GM23338 (cell line): ENCODE data around the gene FNDC3A. TPM values are rescaled to one million over a fixed set of nuclear protein-coding genes. Genes with fewer than 3 reads are reported as not detected.

Experiments
- ATAC-seq: fragments of 200-7000 bp; cut with Tn5 transposase; 3 replicates; pipeline ENCODE4 v1.9.1; 2020
- DNase-seq: peaks from one replicate; pipeline ENCODE4 v3.0.0-alpha.2; 2015; ENCODE audit warnings: low spot score
- H2AFZ ChIP-seq: fragments of 200-600 bp; sonication (generic); 2 replicates; pipeline ENCODE4 v1.8.0; 2016; ENCODE audit warnings: antibody characterized with exemption, mild to moderate bottlenecking, moderate library complexity
- H3F3A ChIP-seq: fragments of 200-600 bp; sonication (generic); replicated peaks from 2 replicates; pipeline ENCODE4 v1.8.0; 2017; ENCODE audit warnings: antibody characterized with exemption, mixed run types, low read depth
- H3K27ac ChIP-seq: fragments of 200-600 bp; sonication (generic); 2 replicates; pipeline ENCODE4 v1.6.1; 2016; ENCODE audit warnings: low read depth
- H3K27me3 ChIP-seq: fragments of 200-600 bp; sonication (generic); 2 replicates; pipeline ENCODE4 v1.8.0; 2016; ENCODE audit warnings: mild to moderate bottlenecking, mixed run types, moderate library complexity; ENCODE audit not compliant: insufficient read depth
- H3K36me3 ChIP-seq: fragments of 200-600 bp; sonication (generic); 2 replicates; pipeline ENCODE4 v1.8.0; 2016; ENCODE audit warnings: mild to moderate bottlenecking; ENCODE audit not compliant: insufficient read depth
- H3K4me1 ChIP-seq: fragments of 200-600 bp; sonication (generic); 2 replicates; pipeline ENCODE4 v1.8.0; 2016; ENCODE audit warnings: mild to moderate bottlenecking, moderate library complexity; ENCODE audit not compliant: insufficient read depth
- H3K4me2 ChIP-seq: fragments of 200-600 bp; sonication (generic); 2 replicates; pipeline ENCODE4 v1.7.1; 2017; ENCODE audit warnings: mixed run types
- H3K4me3 ChIP-seq: fragments of 200-600 bp; sonication (generic); 2 replicates; pipeline ENCODE4 v1.6.1; 2016; ENCODE audit warnings: mixed run types
- H3K79me2 ChIP-seq: fragments of 200-600 bp; sonication (generic); replicated peaks from 2 replicates; pipeline ENCODE4 v1.8.0; 2017; ENCODE audit warnings: mild to moderate bottlenecking; ENCODE audit not compliant: insufficient read depth
- H3K9me2 ChIP-seq: fragments of 200-600 bp; sonication (generic); 2 replicates; pipeline ENCODE4 v1.8.0; 2017; ENCODE audit not compliant: insufficient read depth
- H4K20me1 ChIP-seq: fragments of 200-600 bp; sonication (generic); replicated peaks from 2 replicates; pipeline ENCODE4 v1.8.0; 2017; ENCODE audit warnings: mild to moderate bottlenecking; ENCODE audit not compliant: insufficient read depth
- H3K27ac Mint-ChIP-seq: 2 replicates; pipeline ENCODE4 v1.8.0; 2020; ENCODE audit warnings: inconsistent platforms, mild to moderate bottlenecking, moderate library complexity, mixed read lengths
- H3K27me3 Mint-ChIP-seq: 3 replicates; pipeline ENCODE4 v1.8.0; 2022; ENCODE audit warnings: low read depth, mild to moderate bottlenecking, moderate library complexity, mixed read lengths, inconsistent platforms; ENCODE audit not compliant: insufficient read depth, poor library complexity
- H3K36me3 Mint-ChIP-seq: 3 replicates; pipeline ENCODE4 v1.8.0; 2021; ENCODE audit warnings: low read depth, mild to moderate bottlenecking, inconsistent platforms, moderate library complexity, mixed read lengths
- H3K4me1 Mint-ChIP-seq: 3 replicates; pipeline ENCODE4 v1.8.0; 2020; ENCODE audit warnings: mild to moderate bottlenecking, inconsistent platforms, mixed read lengths
- H3K4me3 Mint-ChIP-seq: 3 replicates; pipeline ENCODE4 v1.8.0; 2021; ENCODE audit warnings: moderate library complexity, mild to moderate bottlenecking, inconsistent platforms, mixed read lengths
- H3K9me3 Mint-ChIP-seq: 3 replicates; pipeline ENCODE4 v1.8.0; 2020; ENCODE audit warnings: moderate library complexity, mild to moderate bottlenecking, inconsistent platforms, mixed read lengths
- CREB1 ChIP-seq: fragments of 250-450 bp; sonication (Bioruptor Pico); IDR thresholded peaks from 2 replicates; pipeline ENCODE4 v1.5.0; 2020; ENCODE audit warnings: low read depth, mild to moderate bottlenecking, moderate library complexity
- ETS1 ChIP-seq: IDR thresholded peaks from 2 replicates; pipeline ENCODE4 v1.6.1; 2016; ENCODE audit warnings: antibody characterized with exemption
- EZH2 ChIP-seq: fragments of 200-600 bp; sonication (generic); IDR thresholded peaks from one replicate; pipeline ENCODE4 v1.8.0; 2017; ENCODE audit warnings: antibody characterized with exemption, mild to moderate bottlenecking, low read depth; ENCODE audit not compliant: unreplicated experiment
- EZH2phosphoT487 ChIP-seq: fragments of 200-600 bp; sonication (generic); IDR thresholded peaks from one replicate; pipeline ENCODE4 v1.8.1; 2018; ENCODE audit warnings: antibody characterized with exemption; ENCODE audit not compliant: unreplicated experiment
- JUNB ChIP-seq: IDR thresholded peaks from one replicate; pipeline ENCODE4 v1.6.1; 2016; ENCODE audit warnings: antibody characterized with exemption; ENCODE audit not compliant: unreplicated experiment
- NANOG ChIP-seq: IDR thresholded peaks from 2 replicates; pipeline ENCODE4 v1.6.1; 2016; ENCODE audit warnings: antibody characterized with exemption, borderline replicate concordance
- POLR2AphosphoS5 ChIP-seq: IDR thresholded peaks from 2 replicates; pipeline ENCODE4 v1.6.1; 2016; ENCODE audit warnings: antibody characterized with exemption, low read depth
- REST ChIP-seq: IDR thresholded peaks from one replicate; pipeline ENCODE4 v1.6.1; 2018; ENCODE audit warnings: antibody characterized with exemption; ENCODE audit not compliant: unreplicated experiment
- STAT1 ChIP-seq: IDR thresholded peaks from one replicate; pipeline ENCODE4 v1.6.1; 2016; ENCODE audit warnings: antibody characterized with exemption; ENCODE audit not compliant: unreplicated experiment
- ZNF114 ChIP-seq: fragments of 250-450 bp; sonication (Bioruptor Pico); IDR thresholded peaks from 2 replicates; pipeline ENCODE4 v1.5.0; 2020; ENCODE audit warnings: mild to moderate bottlenecking, moderate library complexity
- ZNF331 ChIP-seq: fragments of 250-450 bp; sonication (Bioruptor Pico); IDR thresholded peaks from 2 replicates; pipeline ENCODE4 v1.5.0; 2020; ENCODE audit warnings: low read depth, mild to moderate bottlenecking, moderate library complexity
- polyA plus RNA-seq: library from polyadenylated mRNA; unstranded; fragments of >200 nt; fragmentation: Nextera tagmentation; extraction: Ambion mirVana; gene quantifications from 2 replicates; pipeline ENCODE4 v1.2.1, GENCODE V29; 2016
- total RNA-seq: library from RNA; depleted of rRNA; stranded (reverse); fragments of >200 nt; shearing (Covaris generic); gene quantifications from 2 replicates; pipeline ENCODE4 v1.2.3, GENCODE V29; 2014
- TF ChIP-seq, protein P1 (sequence below), 2 experiments: fragments of 200-600 bp in 1 of 2; sonication (generic) in 1 of 2; conservative IDR thresholded peaks; 2 replicates each; pipeline versions ENCODE4 v1.5.1 to v1.6.1; 2016 to 2017; ENCODE audit warnings: antibody characterized with exemption in 2 of 2, low read depth in 2 of 2, mild to moderate bottlenecking in 2 of 2, moderate library complexity in 1 of 2
- TF ChIP-seq, protein P2 (sequence below): fragments of 250-450 bp; sonication (Bioruptor Pico); IDR thresholded peaks from 2 replicates; pipeline ENCODE4 v1.5.0; 2020; ENCODE audit warnings: mild to moderate bottlenecking, moderate library complexity

Gene FNDC3A
- total and polyA plus RNA-seq, 2 experiments from 2014 or later, result 10.3 to 31.1 TPM

GRCh38 chr13:49251326-49251725, 275.6 kb downstream of the FNDC3A start:
- Histone ChIP-seq H3K4me1 (no peaks in the 10 kb centered on the region), H3K4me3 (no peak overlapping the region), H3K79me2 (no peaks in the 10 kb centered on the region), H3K4me2 (no peak overlapping the region), H3K27ac (no peak overlapping the region), H3K27me3 (no peaks in the 10 kb centered on the region), H4K20me1 (no peaks in the 10 kb centered on the region), H3K9me2 (no peaks in the 10 kb centered on the region), H3F3A (peaks cover 6% of the 10 kb centered on the region; the same call in 1 of the 2 replicates), H2AFZ (no peak overlapping the region), H3K36me3 (no peaks in the 10 kb centered on the region)
- Mint-ChIP-seq H3K36me3 (no peaks in the 10 kb centered on the region), H3K4me1 (peaks cover 2% of the 10 kb centered on the region; the same call in 1 of the 3 replicates), H3K4me3 (no peak overlapping the region), H3K27me3 (peaks cover 9% of the 10 kb centered on the region), H3K27ac (no peak overlapping the region), H3K9me3 (no peaks in the 10 kb centered on the region)
- no peak for ATAC-seq
- TF ChIP-seq JUNB (no peak), ZNF114 (CRISPR knock-in tag) (no peak), CREB1 (CRISPR knock-in tag) (no peak), EZH2phosphoT487 (no peak), ETS1 (no peak), ZNF331 (no peak), STAT1 (no peak), POLR2AphosphoS5 (no peak), EZH2 (no peak), REST (no peak), NANOG (no peak)
- TF ChIP-seq, protein P1, sequence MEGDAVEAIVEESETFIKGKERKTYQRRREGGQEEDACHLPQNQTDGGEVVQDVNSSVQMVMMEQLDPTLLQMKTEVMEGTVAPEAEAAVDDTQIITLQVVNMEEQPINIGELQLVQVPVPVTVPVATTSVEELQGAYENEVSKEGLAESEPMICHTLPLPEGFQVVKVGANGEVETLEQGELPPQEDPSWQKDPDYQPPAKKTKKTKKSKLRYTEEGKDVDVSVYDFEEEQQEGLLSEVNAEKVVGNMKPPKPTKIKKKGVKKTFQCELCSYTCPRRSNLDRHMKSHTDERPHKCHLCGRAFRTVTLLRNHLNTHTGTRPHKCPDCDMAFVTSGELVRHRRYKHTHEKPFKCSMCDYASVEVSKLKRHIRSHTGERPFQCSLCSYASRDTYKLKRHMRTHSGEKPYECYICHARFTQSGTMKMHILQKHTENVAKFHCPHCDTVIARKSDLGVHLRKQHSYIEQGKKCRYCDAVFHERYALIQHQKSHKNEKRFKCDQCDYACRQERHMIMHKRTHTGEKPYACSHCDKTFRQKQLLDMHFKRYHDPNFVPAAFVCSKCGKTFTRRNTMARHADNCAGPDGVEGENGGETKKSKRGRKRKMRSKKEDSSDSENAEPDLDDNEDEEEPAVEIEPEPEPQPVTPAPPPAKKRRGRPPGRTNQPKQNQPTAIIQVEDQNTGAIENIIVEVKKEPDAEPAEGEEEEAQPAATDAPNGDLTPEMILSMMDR (conservative IDR thresholded peaks at IDR 0.05; ENCODE audit: low read depth in 2 of 2), result no peak
- TF ChIP-seq, protein P2, sequence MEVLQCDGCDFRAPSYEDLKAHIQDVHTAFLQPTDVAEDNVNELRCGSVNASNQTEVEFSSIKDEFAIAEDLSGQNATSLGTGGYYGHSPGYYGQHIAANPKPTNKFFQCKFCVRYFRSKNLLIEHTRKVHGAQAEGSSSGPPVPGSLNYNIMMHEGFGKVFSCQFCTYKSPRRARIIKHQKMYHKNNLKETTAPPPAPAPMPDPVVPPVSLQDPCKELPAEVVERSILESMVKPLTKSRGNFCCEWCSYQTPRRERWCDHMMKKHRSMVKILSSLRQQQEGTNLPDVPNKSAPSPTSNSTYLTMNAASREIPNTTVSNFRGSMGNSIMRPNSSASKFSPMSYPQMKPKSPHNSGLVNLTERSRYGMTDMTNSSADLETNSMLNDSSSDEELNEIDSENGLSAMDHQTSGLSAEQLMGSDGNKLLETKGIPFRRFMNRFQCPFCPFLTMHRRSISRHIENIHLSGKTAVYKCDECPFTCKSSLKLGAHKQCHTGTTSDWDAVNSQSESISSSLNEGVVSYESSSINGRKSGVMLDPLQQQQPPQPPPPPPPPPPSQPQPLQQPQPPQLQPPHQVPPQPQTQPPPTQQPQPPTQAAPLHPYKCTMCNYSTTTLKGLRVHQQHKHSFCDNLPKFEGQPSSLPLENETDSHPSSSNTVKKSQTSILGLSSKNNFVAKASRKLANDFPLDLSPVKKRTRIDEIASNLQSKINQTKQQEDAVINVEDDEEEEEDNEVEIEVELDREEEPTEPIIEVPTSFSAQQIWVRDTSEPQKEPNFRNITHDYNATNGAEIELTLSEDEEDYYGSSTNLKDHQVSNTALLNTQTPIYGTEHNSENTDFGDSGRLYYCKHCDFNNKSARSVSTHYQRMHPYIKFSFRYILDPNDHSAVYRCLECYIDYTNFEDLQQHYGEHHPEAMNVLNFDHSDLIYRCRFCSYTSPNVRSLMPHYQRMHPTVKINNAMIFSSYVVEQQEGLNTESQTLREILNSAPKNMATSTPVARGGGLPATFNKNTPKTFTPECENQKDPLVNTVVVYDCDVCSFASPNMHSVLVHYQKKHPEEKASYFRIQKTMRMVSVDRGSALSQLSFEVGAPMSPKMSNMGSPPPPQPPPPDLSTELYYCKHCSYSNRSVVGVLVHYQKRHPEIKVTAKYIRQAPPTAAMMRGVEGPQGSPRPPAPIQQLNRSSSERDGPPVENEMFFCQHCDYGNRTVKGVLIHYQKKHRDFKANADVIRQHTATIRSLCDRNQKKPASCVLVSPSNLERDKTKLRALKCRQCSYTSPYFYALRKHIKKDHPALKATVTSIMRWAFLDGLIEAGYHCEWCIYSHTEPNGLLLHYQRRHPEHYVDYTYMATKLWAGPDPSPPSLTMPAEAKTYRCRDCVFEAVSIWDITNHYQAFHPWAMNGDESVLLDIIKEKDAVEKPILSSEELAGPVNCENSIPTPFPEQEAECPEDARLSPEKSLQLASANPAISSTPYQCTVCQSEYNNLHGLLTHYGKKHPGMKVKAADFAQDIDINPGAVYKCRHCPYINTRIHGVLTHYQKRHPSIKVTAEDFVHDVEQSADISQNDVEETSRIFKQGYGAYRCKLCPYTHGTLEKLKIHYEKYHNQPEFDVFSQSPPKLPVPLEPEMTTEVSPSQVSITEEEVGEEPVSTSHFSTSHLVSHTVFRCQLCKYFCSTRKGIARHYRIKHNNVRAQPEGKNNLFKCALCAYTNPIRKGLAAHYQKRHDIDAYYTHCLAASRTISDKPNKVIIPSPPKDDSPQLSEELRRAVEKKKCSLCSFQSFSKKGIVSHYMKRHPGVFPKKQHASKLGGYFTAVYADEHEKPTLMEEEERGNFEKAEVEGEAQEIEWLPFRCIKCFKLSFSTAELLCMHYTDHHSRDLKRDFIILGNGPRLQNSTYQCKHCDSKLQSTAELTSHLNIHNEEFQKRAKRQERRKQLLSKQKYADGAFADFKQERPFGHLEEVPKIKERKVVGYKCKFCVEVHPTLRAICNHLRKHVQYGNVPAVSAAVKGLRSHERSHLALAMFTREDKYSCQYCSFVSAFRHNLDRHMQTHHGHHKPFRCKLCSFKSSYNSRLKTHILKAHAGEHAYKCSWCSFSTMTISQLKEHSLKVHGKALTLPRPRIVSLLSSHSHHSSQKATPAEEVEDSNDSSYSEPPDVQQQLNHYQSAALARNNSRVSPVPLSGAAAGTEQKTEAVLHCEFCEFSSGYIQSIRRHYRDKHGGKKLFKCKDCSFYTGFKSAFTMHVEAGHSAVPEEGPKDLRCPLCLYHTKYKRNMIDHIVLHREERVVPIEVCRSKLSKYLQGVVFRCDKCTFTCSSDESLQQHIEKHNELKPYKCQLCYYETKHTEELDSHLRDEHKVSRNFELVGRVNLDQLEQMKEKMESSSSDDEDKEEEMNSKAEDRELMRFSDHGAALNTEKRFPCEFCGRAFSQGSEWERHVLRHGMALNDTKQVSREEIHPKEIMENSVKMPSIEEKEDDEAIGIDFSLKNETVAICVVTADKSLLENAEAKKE (CRISPR knock-in tag), result no peak
- DNase-seq, result no peak
